Measurements from ENCODE around the gene TAF9.
"Not testable (repeated sequence)": the region's sequence is repeated elsewhere in the genome, so short reads cannot be mapped to it uniquely, and the experiment has no call there.

TAF9 gene

DNA sequence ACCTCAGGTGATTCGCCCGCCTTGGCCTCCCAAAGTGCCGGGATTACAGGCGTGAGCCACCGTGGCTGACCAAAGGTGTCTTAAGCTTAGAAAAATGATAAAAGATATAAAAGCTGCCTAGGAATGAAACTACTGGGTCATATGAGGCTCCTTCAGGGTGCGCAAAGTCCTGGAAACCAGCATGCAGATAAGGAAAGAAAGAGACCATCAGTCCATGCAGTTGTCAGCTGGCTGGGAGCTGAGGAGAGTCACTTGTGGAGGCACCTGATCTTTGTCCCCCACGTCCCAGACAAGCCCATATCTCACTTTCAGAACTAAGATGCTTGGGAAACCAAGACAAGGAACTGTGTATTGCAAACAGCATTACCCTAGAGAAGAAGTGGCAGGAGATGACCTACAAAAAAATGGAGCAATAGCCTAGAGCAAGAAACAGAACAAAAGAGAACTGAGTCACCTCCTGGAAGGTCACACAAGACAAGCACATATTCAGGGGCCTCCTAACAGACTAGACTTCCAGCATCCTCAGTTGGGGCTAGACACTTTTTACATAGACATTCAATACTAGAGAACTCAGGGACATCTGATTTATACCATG lies 33.9 kb downstream of the TAF9 start:
- DNase-seq: no peak

DNA sequence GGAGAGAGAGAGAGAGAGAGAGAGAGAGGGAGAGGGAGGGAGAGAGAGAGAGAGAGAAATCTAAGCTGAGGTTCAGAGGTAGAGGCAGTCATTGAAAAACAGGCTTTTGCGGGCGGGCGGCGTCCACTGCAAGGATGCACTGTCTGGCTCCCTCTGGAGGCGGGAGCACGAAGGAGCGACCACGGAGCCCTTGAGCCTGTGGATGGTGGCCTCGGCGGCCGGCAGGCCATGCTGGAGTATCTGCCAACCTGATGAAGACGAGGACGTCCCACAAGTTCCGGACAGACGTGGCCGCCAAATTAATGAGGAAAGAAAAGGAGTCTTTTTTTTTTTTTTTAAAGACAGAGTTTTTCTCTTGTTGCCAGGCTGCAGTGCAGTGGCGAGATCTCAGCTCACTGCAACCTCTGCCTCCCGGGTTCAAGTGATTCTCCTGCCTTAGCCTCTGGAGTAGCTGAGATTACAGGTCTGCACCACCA lies 34.5 kb downstream of the TAF9 start:
- peak; percentile 3 for DNase-seq

DNA sequence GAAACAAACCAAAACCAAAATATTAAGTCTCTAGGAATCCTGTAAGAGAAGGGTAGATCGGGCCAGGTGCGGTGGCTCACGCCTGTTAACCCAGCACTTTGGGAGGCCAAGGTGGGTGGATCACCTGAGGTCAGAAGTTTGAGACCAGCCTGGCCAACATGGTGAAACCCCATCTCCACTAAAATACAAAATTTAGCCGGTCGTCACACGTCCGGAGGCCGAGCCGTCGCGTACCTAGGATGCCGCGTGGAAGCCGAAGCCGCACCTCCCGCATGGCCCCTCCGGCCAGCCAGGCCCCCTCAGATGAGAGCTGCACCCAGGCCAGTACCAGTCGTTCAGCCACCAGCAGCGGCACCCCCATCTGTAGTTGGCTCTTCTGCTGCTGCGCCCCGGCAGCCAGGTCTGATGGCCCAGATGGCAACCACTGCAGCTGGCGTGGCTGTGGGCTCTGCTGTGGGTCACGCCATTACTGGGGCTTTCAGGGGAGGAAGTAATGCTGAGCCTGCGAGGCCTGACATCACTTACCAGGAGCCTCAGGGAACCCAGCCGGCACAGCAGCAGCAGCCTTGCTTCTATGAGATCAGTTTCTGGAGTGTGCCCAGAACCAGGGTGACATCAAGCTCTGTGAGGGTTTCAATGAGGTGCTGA lies 35.5 kb downstream of the TAF9 start:
- DNase-seq: not testable (repeated sequence)

DNA sequence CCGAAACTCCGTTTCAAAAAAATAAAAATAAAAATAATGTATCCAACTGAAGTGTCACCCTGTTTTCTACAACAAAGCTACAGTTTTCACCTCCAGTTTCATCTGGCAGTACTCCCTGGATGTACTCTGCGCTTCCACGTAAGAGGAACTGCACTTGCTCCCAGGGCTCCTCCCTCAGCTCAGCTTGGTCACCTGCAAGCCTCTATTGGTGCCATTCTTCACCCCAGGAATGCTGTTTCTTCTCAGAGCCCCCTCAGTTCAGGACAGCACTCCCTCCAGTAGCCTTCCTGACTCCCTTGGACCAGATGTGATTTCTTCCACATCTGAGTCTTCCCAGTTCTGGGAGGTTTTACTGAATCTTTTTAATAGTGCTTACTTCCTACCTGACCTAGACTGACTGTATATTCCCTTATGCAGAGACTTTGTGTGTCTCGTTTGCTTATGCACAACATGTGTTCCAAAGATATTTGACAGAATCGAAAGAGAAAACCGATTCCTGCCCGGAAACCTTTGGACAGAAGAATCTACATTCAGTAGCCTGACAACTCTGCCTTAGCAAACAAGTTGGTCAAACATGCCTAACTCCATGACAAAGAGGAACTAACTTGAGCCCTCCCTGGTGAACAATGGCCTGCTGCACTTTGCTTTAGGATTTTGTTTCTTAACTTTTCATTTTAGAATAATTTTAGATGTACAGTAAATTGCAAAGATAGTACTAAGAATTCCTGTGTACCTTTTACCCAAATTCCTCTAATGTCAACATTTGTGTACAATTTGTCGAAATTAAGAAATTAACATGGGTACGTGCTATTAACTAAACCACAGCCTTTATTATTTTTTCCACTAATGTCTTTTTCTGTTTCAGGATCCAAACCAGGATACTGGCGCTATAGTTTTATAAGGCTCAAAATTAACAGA lies 37.5 kb downstream of the TAF9 start:
- no peak for DNase-seq

DNA sequence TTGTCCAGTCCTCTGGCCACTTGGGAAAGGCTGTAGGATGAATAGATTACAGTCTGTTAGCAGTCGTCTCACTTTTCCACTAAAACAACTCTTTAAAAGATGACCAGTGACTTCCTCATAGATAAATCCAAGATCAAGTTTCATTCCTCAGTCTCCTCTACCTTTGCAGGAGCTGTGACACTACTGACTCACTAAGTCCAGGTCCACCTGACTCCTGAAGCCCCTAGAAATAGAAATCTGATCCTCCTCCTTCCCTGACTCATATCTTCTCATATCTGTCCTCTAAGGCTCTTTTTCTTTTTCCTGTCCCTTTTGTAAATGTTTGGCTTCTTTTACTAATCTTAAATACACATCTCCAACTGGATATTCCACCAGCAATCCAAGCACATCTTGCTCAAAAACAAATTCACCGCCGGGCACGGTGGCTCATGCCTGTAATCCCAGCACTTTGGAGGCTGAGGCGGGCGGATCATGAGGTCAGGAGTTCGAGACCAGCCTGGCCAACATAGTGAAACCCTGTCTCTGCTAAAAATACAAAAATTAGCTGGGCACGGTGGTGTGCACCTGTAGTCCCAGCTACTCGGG lies 39.3 kb downstream of the TAF9 start:
- no peak for DNase-seq

DNA sequence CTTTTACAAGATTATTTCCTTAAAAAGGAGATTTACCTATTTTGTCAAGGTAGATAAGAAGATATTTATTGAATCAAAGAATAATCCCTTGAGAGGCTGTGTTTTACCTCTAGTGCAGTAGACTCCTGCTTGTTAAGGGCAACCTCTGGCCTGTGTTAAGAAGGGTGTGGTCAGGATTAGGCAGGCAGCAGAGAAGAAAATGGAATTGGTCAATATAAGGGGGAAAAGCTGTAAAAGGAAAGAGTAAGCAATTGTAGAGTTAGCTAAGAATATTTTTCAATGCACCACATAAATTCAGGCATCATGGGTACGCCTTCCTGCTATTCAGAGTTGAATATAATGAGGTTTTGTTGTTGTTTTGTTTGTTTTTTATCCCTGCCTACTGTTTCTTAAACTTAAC lies 43.0 kb downstream of the TAF9 start:
- DNase-seq: no peak

DNA sequence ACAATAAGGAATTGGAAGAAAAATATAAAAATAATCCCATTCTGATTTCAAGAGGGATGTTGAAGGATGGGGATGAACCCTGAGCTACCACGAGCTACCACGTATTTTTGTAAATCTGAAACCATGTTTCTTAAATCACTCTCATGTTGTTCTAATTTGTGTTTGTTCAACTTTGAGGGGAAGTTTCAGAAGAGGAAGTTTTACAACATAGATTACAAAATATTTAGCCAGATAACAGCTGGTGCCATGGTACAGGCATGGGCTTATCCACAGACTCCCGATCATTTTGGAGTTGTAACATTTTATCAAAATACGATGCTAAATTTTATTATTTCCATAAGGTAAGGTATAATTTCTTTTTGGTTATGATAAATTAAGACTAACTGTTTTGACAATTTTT lies 51.9 kb downstream of the TAF9 start:
- DNase-seq: no peak

DNA sequence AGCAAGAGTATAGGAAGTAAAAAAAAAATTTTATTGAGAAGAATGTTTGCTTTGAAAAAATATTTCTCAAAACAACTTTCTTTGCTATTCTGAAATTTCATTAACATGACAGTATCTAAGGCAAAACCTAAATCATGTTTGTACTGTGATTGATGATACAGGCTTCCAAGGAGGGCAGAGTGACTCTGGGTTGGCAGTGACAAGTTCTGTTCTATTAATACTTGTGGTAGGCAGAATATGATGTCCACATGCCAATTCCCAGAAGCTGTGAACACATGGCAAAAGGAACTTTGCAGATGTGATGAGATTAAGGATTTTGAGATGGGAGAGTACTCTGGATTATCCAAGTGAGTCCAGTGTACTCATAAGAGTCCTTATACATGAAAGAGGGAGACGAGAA lies 53.3 kb downstream of the TAF9 start:
- DNase-seq: no peak
